HG02970 (cell line): ENCODE results near the gene SESN2.
"Not testable (repeated sequence)": the region's sequence is repeated elsewhere in the genome, so short reads cannot be mapped to it uniquely, and the experiment has no call there.

ENCODE experiments used
- ATAC-seq: cut with Tn5 transposase; IDR thresholded peaks from one replicate; pipeline ENCODE4 v1.9.1; 2021; ENCODE audit warnings: mild to moderate bottlenecking, moderate library complexity, moderate number of reproducible peaks; ENCODE audit not compliant: unreplicated experiment, low FRiP score

SESN2 gene

GRCh38 chr1:28326515-28326914 lies 67.2 kb downstream of the SESN2 start:
- no peak for ATAC-seq

GRCh38 chr1:28326984-28327383 lies 67.7 kb downstream of the SESN2 start:
- ATAC-seq: no peak

- not testable (repeated sequence) for ATAC-seq
Measured at GRCh38 chr1:28327431-28327830, 68.1 kb downstream of the SESN2 start.

GRCh38 chr1:28328228-28328648 lies 68.9 kb downstream of the SESN2 start:
- no peak for ATAC-seq

GRCh38 chr1:28329395-28330153 lies 70.3 kb downstream of the SESN2 start:
- no peak for ATAC-seq
